HCT116 (cell line): Measurements from ENCODE around the gene PSMG3. TPM values are rescaled to one million over a fixed set of nuclear protein-coding genes. Genes with fewer than 3 reads are reported as not detected.

Experiments
- ATAC-seq: fragments of 200-7000 bp; cut with Tn5 transposase; 2 replicates; pipeline ENCODE4 v1.9.1; 2020; ENCODE audit warnings: mild to moderate bottlenecking, moderate library complexity
- BruUV-seq: library from RNA; stranded (reverse); fragments of 400-500 nt; replicated peaks from 2 replicates; lab custom pipeline; 2021; lab: Mats Ljungman, UMichigan
- CTCF ChIA-PET: fragments of 300-600 bp; sonication (Branson Sonifier 250); formaldehyde crosslinking; loops from one replicate; lab custom pipeline; 2021; ENCODE audit warnings: antibody characterized with exemption; lab: Charles Lee
- POLR2A ChIA-PET: fragments of 300-600, 350-600 bp; sonication (Branson Sonifier 250); formaldehyde crosslinking; loops from one replicate; lab custom pipeline; 2021; ENCODE audit warnings: antibody characterized with exemption; lab: Charles Lee
- RAD21 ChIA-PET, 2 experiments: fragments of 300-600 bp; sonication (Branson Sonifier 250); formaldehyde crosslinking; loops; one replicate each; lab custom pipeline; 2023; ENCODE audit warnings: low total read pairs in 2 of 2; ENCODE audit not compliant: uncharacterized antibody in 2 of 2, unreplicated experiment in 2 of 2, low non-redundant PET in 1 of 2; lab: Charles Lee
- DNase-seq: peaks from one replicate; pipeline ENCODE4 v3.0.0-alpha.2; 2010; ENCODE audit warnings: low read depth, low spot score
- H2AFZ ChIP-seq: fragments of 200-600 bp; shearing (Covaris generic), sonication (generic); 2 replicates; pipeline ENCODE4 v1.6.1; 2017; ENCODE audit warnings: low read depth, mixed run types, mixed read lengths, antibody characterized with exemption, low read length; ENCODE audit not compliant: poor library complexity, severe bottlenecking
- H3K27ac ChIP-seq: 2 replicates; pipeline ENCODE4 v1.5.1; 2012; ENCODE audit warnings: low read depth, low read length
- H3K27me3 ChIP-seq: fragments of 200-600 bp; sonication (generic); 2 replicates; pipeline ENCODE4 v1.6.1; 2016; ENCODE audit warnings: mixed run types, low read length, mixed read lengths; ENCODE audit not compliant: insufficient read depth
- H3K36me3 ChIP-seq, 2 experiments: fragments of 200-500 bp in 1 of 2; fragments of 200-600 bp in 1 of 2; sonication (Bioruptor generic) in 1 of 2; sonication (generic) in 1 of 2; 2 replicates each; pipeline versions ENCODE4 v1.5.1 to v1.6.1; 2014 to 2016; ENCODE audit warnings: low read length in 2 of 2, inconsistent platforms in 1 of 2, mixed read lengths in 1 of 2, mixed run types in 1 of 2; ENCODE audit not compliant: insufficient read depth in 2 of 2, control insufficient read depth in 1 of 2
- H3K4me1 ChIP-seq, 2 experiments: fragments of 200-600 bp in 1 of 2; sonication (generic) in 1 of 2; 2 replicates each; pipeline versions ENCODE4 v1.5.1 to v1.6.1; 2012 to 2017; ENCODE audit warnings: low read length in 2 of 2, inconsistent platforms in 1 of 2, mild to moderate bottlenecking in 1 of 2, mixed read lengths in 1 of 2, mixed run types in 1 of 2, moderate library complexity in 1 of 2; ENCODE audit not compliant: insufficient read depth in 2 of 2, control insufficient read depth in 1 of 2
- H3K4me2 ChIP-seq: fragments of 200-600 bp; sonication (generic); 2 replicates; pipeline ENCODE4 v1.6.1; 2017; ENCODE audit warnings: mixed run types, low read length, mixed read lengths
- H3K4me3 ChIP-seq, 2 experiments: fragments of 200-600 bp in 1 of 2; sonication (generic) in 1 of 2; replicated peaks in 1 of 2; 2 replicates each; pipeline ENCODE4 v1.5.1; 2011 to 2016; ENCODE audit warnings: low read length in 2 of 2, control low read depth in 1 of 2, low read depth in 1 of 2, mild to moderate bottlenecking in 1 of 2, mixed read lengths in 1 of 2, mixed run types in 1 of 2
- H3K79me2 ChIP-seq: fragments of 200-600 bp; sonication (generic); 2 replicates; pipeline ENCODE4 v1.6.1; 2017; ENCODE audit warnings: mild to moderate bottlenecking, mixed run types, low read length, moderate library complexity, mixed read lengths; ENCODE audit not compliant: insufficient read depth
- H3K9ac ChIP-seq: fragments of 200-600 bp; sonication (generic); 2 replicates; pipeline ENCODE4 v1.6.1; 2016; ENCODE audit warnings: low read length, mixed read lengths
- H3K9me2 ChIP-seq: fragments of 200-600 bp; sonication (generic), shearing (Covaris generic); 2 replicates; pipeline ENCODE4 v1.6.1; 2017; ENCODE audit warnings: mixed run types, mild to moderate bottlenecking, moderate library complexity; ENCODE audit not compliant: insufficient read depth
- H3K9me3 ChIP-seq, 2 experiments: fragments of 200-500 bp in 1 of 2; fragments of 200-600 bp in 1 of 2; sonication (Bioruptor generic) in 1 of 2; sonication (generic) in 1 of 2; 2 replicates each; pipeline ENCODE4 v1.6.1; 2014 to 2017; ENCODE audit warnings: low read length in 2 of 2, mixed read lengths in 2 of 2, inconsistent platforms in 1 of 2, low read depth in 1 of 2, mild to moderate bottlenecking in 1 of 2, mixed run types in 1 of 2, moderate library complexity in 1 of 2; ENCODE audit not compliant: control insufficient read depth in 1 of 2, insufficient read depth in 1 of 2
- H4K20me1 ChIP-seq: fragments of 200-600 bp; sonication (generic), shearing (Covaris generic); 2 replicates; pipeline ENCODE4 v1.6.1; 2017; ENCODE audit warnings: mixed run types, mild to moderate bottlenecking, moderate library complexity; ENCODE audit not compliant: insufficient read depth
- ATF3 ChIP-seq: IDR thresholded peaks from 2 replicates; pipeline ENCODE4 v1.6.1; 2012
- CBX3 ChIP-seq: IDR thresholded peaks from 2 replicates; pipeline ENCODE4 v1.6.1; 2012; ENCODE audit warnings: low read depth
- CEBPB ChIP-seq: IDR thresholded peaks from 2 replicates; pipeline ENCODE4 v1.6.1; 2012; ENCODE audit warnings: low read depth
- CTCF ChIP-seq, 3 experiments: fragments of 200-600 bp in 1 of 3; sonication (generic) in 1 of 3; IDR thresholded peaks in 2 of 3; conservative IDR thresholded peaks in 1 of 3; 2 replicates each; pipeline ENCODE4 v1.5.1; 2012 to 2017; ENCODE audit warnings: low read depth in 2 of 3, low read length in 2 of 3, antibody characterized with exemption in 1 of 3, borderline replicate concordance in 1 of 3, control low read depth in 1 of 3, mild to moderate bottlenecking in 1 of 3, mixed read lengths in 1 of 3, mixed run types in 1 of 3, moderate library complexity in 1 of 3; ENCODE audit not compliant: insufficient read depth in 1 of 3
- EGR1 ChIP-seq: IDR thresholded peaks from 2 replicates; pipeline ENCODE4 v1.6.1; 2012; ENCODE audit warnings: low read depth
- ELF1 ChIP-seq: IDR thresholded peaks from 2 replicates; pipeline ENCODE4 v1.6.1; 2012; ENCODE audit warnings: low read depth, borderline replicate concordance
- EZH2 ChIP-seq: fragments of 200-600 bp; sonication (generic); IDR thresholded peaks from 2 replicates; pipeline ENCODE4 v1.6.1; 2017; ENCODE audit warnings: antibody characterized with exemption, mixed run types
- EZH2phosphoT487 ChIP-seq: fragments of 200-600 bp; IDR thresholded peaks from 2 replicates; pipeline ENCODE4 v1.6.1; 2018; ENCODE audit warnings: antibody characterized with exemption, borderline replicate concordance
- RAD21 ChIP-seq: IDR thresholded peaks from 2 replicates; pipeline ENCODE4 v1.6.1; 2012; ENCODE audit warnings: low read depth, mild to moderate bottlenecking
- SIN3A ChIP-seq: IDR thresholded peaks from 2 replicates; pipeline ENCODE4 v1.6.1; 2012; ENCODE audit warnings: low read depth
- YY1 ChIP-seq: IDR thresholded peaks from 2 replicates; pipeline ENCODE4 v1.6.1; 2011; ENCODE audit warnings: low read length, low read depth, moderate library complexity, mild to moderate bottlenecking; ENCODE audit not compliant: insufficient replicate concordance; ENCODE audit errors: extremely low read depth
- intact Hi-C: fragments of 100-400 bp; cut with micrococcal nuclease; formaldehyde crosslinking; loops from 2 replicates; pipeline ENCODE4 v1.10.0; 2022
- total RNA-seq: library from RNA; stranded (reverse); gene quantifications from one replicate; pipeline ENCODE4 v1.2.1, GENCODE V29; 2021; ENCODE audit not compliant: unreplicated experiment
- TF ChIP-seq, protein P1 (sequence below): IDR thresholded peaks from 2 replicates; pipeline ENCODE4 v1.6.1; 2011; ENCODE audit warnings: mild to moderate bottlenecking, low read length, moderate library complexity; ENCODE audit not compliant: insufficient replicate concordance; ENCODE audit errors: extremely low read depth

PSMG3 gene
- total RNA-seq, 1 experiment from 2014 or later = 60.9 TPM

- Histone ChIP-seq H3K4me3 (no peak overlapping the region), H3K79me2 (peaks cover 9% of the 10 kb centered on the region; the same call in 1 of the 2 replicates), H3K4me1 (peaks cover 32 to 62% of the 10 kb centered on the region in 2 experiments), H3K36me3 (no peaks in the 10 kb centered on the region), H2AFZ (no peak overlapping the region), H3K27me3 (no peaks in the 10 kb centered on the region), H3K4me2 (peak overlapping the region; percentile 98), H3K9me3 (no peaks in the 10 kb centered on the region), H3K9ac (peak overlapping the region; percentile 86; the same call in 1 of the 2 replicates), H4K20me1 (no peaks in the 10 kb centered on the region), H3K9me2 (no peaks in the 10 kb centered on the region), H3K27ac (peak overlapping the region; percentile 99)
- ATAC-seq = no peak
- TF ChIP-seq CTCF (IDR thresholded peaks at IDR 0.05 in 2 of 3, conservative IDR thresholded peaks at IDR 0.05 in 1 of 3; ENCODE audit: borderline replicate concordance in 1 of 3, insufficient read depth in 1 of 3, low read depth in 2 of 3, low read length in 2 of 3) = no peak
- CTCF ChIA-PET = interaction anchor here (0.6 to 2.7 kb wide), 10 partner anchors 14 to 653 kb away, joined by 3 to 31 read pairs (median 4); no protein-coding TSS in a partner anchor
- DNase-seq = no peak
- RAD21 ChIA-PET = interaction anchor here (0.7 to 1.6 kb wide), 2 partner anchors 47 to 51 kb away, joined by 3 to 7 read pairs; no protein-coding TSS in a partner anchor
- no TSS peak for BruUV-seq
- POLR2A ChIA-PET = interaction anchor here (1.6 to 2.0 kb wide), 2 partner anchors 20 to 51 kb away, joined by 5 to 13 read pairs; no protein-coding TSS in a partner anchor
- intact Hi-C loops = no loop called here
These were observed 12.8 kb downstream of the PSMG3 start for GRCh38 chr7:1557006-1557405.

DNA sequence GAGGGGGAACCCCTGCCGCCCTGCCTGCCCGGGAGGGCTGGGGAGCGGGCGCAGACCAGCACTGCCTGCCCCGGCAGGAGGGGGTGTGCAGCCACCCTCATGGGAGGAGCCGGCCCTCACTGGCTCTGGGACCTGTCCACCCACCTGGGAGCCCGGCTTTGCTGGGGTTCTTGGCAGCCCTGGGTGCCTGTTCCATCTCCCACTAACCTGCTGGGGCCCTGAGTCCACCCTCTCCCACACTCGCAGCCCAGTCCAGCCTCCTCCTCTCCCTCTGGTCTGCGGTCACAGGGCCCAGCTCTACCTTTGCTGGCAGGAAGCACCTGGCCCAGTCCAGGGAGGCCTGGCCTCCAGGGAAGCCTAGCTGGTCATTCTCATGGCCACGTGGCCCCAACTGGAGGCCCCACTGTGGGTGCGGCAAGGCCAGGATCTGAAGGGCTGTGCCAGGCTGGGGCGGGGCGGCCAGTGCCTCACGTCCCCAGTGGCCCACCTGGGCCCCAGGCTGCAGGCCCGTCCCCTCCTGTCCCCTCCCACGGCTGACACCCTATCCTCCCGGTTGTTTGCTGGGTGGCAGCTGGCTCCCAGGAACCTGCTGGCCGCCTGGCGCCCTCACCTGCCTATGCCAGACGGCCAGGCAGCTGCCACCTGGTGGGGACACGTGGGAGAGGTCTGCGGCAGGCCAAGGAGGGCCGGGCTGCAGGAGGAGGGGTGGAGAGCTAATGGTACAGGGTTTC is 13.9 kb downstream of the PSMG3 start, which contains the start of gene TMEM184A:
TMEM184A (minus strand) TSS at position 393 of the 731 bp plus-strand sequence. CDS start 721 bp downstream, outside the sequence.
- Histone ChIP-seq H3K9me3 (no peaks in the 10 kb centered on the region), H3K36me3 (no peaks in the 10 kb centered on the region), H3K4me3 (peak within 1 kb of the TSS; percentile 61 to 66), H3K4me1 (peaks cover 32 to 62% of the 10 kb centered on the region in 2 experiments), H3K9ac (peak within 1 kb of the TSS; percentile 86), H3K79me2 (peaks cover 9% of the 10 kb centered on the region; the same call in 1 of the 2 replicates), H3K27ac (peak within 1 kb of the TSS; percentile 99), H3K4me2 (peak within 1 kb of the TSS; percentile 98), H2AFZ (no peak within 1 kb of the TSS), H3K9me2 (no peaks in the 10 kb centered on the region), H4K20me1 (no peaks in the 10 kb centered on the region), H3K27me3 (no peaks in the 10 kb centered on the region)
- intact Hi-C loops = loop anchor here (1.0 to 2.0 kb wide), 4 partner anchors 19 to 137 kb away; partner anchors contain the start of gene INTS1
- RAD21 ChIA-PET = interaction anchor here (0.6 to 1.6 kb wide), 5 partner anchors 19 to 929 kb away, joined by 3 to 7 read pairs (median 3); no protein-coding TSS in a partner anchor
- ATAC-seq (peak; percentile 72), DNase-seq (peak; percentile 89)
- CTCF ChIA-PET = interaction anchor here (0.6 to 2.7 kb wide), 14 partner anchors 13 to 654 kb away, joined by 3 to 31 read pairs (median 4); no protein-coding TSS in a partner anchor
- TSS peak; percentile 67 for BruUV-seq
- POLR2A ChIA-PET = interaction anchor here (0.6 to 2.0 kb wide), 5 partner anchors 11 to 765 kb away, joined by 3 to 13 read pairs (median 4); no protein-coding TSS in a partner anchor
- TF ChIP-seq, protein P1, sequence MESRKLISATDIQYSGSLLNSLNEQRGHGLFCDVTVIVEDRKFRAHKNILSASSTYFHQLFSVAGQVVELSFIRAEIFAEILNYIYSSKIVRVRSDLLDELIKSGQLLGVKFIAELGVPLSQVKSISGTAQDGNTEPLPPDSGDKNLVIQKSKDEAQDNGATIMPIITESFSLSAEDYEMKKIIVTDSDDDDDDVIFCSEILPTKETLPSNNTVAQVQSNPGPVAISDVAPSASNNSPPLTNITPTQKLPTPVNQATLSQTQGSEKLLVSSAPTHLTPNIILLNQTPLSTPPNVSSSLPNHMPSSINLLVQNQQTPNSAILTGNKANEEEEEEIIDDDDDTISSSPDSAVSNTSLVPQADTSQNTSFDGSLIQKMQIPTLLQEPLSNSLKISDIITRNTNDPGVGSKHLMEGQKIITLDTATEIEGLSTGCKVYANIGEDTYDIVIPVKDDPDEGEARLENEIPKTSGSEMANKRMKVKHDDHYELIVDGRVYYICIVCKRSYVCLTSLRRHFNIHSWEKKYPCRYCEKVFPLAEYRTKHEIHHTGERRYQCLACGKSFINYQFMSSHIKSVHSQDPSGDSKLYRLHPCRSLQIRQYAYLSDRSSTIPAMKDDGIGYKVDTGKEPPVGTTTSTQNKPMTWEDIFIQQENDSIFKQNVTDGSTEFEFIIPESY = peak; percentile 10
- TF ChIP-seq CBX3 = no peak
- no peak for TF ChIP-seq CEBPB
- TF ChIP-seq RAD21 = no peak
- no peak for TF ChIP-seq EZH2phosphoT487
- TF ChIP-seq ATF3 = no peak
- no peak for TF ChIP-seq SIN3A
- no peak for TF ChIP-seq ELF1
- TF ChIP-seq EZH2 = no peak
- TF ChIP-seq EGR1 = no peak
- TF ChIP-seq YY1 = peak; percentile 43
